BLaER1 treated with 17β-estradiol and CSF1 and Interleukin-3, amounts not matched to agents 10 nM and 100 nM (cell line): Measurements from ENCODE around the gene ZNF521.

Experiments
- H3K27ac ChIP-seq, 11 experiments: shearing (Covaris generic); formaldehyde crosslinking; 2 replicates each; pipeline ENCODE4 v1.8.1; 2022
- H3K27me3 ChIP-seq, 11 experiments: shearing (Covaris generic); formaldehyde crosslinking; 2 replicates each; pipeline ENCODE4 v1.8.1; 2022
- H3K36me3 ChIP-seq, 11 experiments: shearing (Covaris generic); formaldehyde crosslinking; 2 replicates each; pipeline ENCODE4 v1.8.1; 2022
- H3K4me1 ChIP-seq, 10 experiments: shearing (Covaris generic); formaldehyde crosslinking; 2 replicates each; pipeline ENCODE4 v1.8.1; 2022
- H3K4me2 ChIP-seq, 11 experiments: shearing (Covaris generic); formaldehyde crosslinking; 2 replicates each; pipeline ENCODE4 v1.8.1; 2022
- H3K4me3 ChIP-seq, 10 experiments: shearing (Covaris generic); formaldehyde crosslinking; 2 replicates each; pipeline ENCODE4 v1.8.1; 2022
- H3K9ac ChIP-seq, 11 experiments: shearing (Covaris generic); formaldehyde crosslinking; 2 replicates each; pipeline ENCODE4 v1.8.1; 2022
- H3K9me3 ChIP-seq, 11 experiments: shearing (Covaris generic); formaldehyde crosslinking; replicated peaks in 1 of 11; 2 replicates each; pipeline ENCODE4 v1.8.1; 2022
- H4K20me1 ChIP-seq, 11 experiments: shearing (Covaris generic); formaldehyde crosslinking; 2 replicates each; pipeline ENCODE4 v1.8.1; 2022
- Cebpa-rat ChIP-seq, 11 experiments: shearing (Covaris generic); IDR thresholded peaks; 2 replicates each; pipeline ENCODE4 v1.8.1; 2022

ZNF521 gene

DNA sequence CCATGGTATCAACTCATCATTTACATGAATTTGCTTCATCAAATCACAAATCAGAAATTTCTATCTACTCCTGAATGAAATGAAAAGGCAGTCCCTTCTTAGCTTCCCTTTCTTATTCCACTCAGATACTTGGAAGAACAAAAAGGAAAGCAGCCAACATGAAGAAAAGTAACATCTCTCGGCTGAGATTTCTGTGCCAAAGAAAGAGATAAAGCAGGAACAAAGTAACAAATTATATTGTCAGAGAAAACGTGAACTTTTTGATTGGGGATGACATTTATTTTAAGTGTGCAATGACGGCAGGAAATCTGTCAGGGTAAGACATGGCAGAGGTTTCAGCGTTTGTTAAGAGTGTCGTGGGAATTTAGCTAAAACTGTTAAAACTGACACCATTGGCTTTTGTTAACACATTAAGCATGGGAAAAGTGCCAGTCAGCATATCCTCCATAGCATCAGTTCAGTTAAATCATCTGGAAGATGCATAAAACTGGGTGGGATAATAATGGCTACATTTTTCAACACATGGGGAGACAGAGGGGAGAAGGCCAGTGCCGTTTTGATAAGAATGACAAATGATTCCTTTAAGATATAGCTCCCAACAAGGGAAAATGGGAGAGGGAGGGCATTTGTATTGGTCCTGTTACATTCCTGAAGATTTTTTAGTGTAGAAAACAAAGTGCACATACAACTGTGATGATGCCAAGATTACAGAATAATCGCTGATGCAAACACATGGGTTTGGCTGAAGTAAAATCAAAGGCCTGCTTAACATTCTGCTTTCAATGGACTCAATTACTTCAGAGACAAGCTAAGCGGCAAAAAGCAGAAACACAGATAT, 211.6 kb downstream of the ZNF521 start:
- H4K20me1 ChIP-seq: no peaks in the 10 kb centered on the region
- no peak overlapping the region for H3K4me2 ChIP-seq
- H3K9ac ChIP-seq: no peak overlapping the region
- H3K4me1 ChIP-seq: peaks cover 0 to 4% (median 2%) of the 10 kb centered on the region in 10 experiments; a peak in 9 of 20 replicates
- TF ChIP-seq Cebpa-rat (IDR thresholded peaks at IDR 0.05): no peak
- no peaks in the 10 kb centered on the region for H3K27me3 ChIP-seq
- no peak overlapping the region for H3K4me3 ChIP-seq
- no peaks in the 10 kb centered on the region for H3K36me3 ChIP-seq
- H3K27ac ChIP-seq: no peak overlapping the region
- H3K9me3 ChIP-seq: no peaks in the 10 kb centered on the region

DNA sequence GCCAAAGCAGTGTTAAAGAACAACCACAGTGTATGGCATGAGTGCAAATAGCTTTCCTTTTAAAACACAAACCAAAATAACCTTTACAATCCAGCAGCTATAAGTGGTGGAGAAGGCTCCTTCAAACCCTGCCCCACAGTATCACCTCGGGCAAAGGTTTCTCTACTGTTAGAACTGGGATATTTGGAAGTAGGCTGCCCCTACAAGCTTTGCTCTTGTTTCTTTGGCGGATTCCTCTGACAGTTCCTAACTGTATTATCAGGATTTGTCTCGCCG, 214.8 kb downstream of the ZNF521 start:
- no peaks in the 10 kb centered on the region for H4K20me1 ChIP-seq
- no peak overlapping the region for H3K4me3 ChIP-seq
- no peaks in the 10 kb centered on the region for H3K36me3 ChIP-seq
- H3K9me3 ChIP-seq: no peaks in the 10 kb centered on the region
- no peak for TF ChIP-seq Cebpa-rat (IDR thresholded peaks at IDR 0.05)
- H3K4me2 ChIP-seq: no peak overlapping the region
- H3K27me3 ChIP-seq: no peaks in the 10 kb centered on the region
- no peak overlapping the region for H3K9ac ChIP-seq
- H3K4me1 ChIP-seq: peaks cover 0 to 12% (median 3%) of the 10 kb centered on the region in 10 experiments; a peak in 10 of 20 replicates
- no peak overlapping the region for H3K27ac ChIP-seq

DNA sequence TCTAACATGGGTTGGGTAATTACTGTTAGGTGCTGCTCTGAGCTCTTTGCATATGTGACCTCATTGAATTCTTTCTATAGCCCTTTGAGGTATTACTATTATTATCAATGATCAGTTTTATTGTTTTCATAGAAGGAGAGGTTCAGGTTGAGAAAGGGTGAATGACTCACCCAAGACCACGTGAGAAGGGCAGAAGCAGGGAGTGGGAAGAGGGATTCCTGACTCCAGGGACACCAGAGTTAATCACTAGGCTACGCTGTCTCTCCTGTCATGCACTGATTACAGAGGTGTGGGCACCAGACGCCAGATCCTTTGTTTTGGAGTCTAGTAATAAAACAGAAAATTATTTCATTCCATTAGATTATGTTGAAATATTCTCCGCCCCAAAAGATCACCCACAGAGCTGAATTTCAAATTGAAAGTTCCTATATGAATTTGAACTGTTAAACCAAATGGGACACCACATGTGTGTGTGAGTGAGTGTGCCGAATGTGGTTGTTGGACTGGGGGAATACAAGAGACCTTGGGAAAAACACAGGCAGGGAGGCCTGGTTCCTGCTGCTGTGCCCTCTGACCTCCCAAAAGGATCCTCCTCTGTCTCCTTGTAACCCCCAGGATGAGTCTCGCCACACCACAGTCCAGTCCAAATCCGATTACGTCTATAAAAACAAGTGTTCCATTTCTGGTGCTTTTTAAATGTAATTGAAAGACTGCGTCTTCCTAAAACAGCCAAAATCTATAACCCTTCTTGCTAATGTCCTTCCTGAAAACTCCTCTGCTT, 215.4 kb downstream of the ZNF521 start:
- Histone ChIP-seq H3K36me3 (no peaks in the 10 kb centered on the region), H3K4me1 (peaks cover 0 to 12% (median 3%) of the 10 kb centered on the region in 10 experiments; a peak in 10 of 20 replicates), H3K9me3 (no peaks in the 10 kb centered on the region), H4K20me1 (no peaks in the 10 kb centered on the region), H3K27me3 (no peaks in the 10 kb centered on the region), H3K4me2 (no peak overlapping the region), H3K9ac (no peak overlapping the region), H3K27ac (no peak overlapping the region), H3K4me3 (no peak overlapping the region)
- no peak for TF ChIP-seq Cebpa-rat (IDR thresholded peaks at IDR 0.05)

DNA sequence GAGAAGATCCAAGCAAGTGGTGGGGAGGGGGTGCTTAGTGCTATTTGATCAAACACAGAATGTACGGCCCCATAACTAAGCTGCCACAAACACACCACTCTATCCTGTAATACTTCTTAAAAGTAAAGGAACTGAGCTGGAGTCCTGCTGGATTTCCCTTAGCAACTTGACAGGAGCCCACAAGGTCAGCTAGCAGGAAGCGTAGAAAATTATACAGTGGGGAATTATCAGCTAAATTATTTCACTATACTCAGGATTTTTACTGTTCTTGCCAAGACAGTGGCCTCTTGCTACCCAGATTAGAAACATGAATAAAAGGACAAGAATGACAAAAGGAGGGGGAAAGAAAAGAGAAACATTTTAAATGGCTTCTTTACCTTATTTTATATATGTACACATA, 217.1 kb downstream of the ZNF521 start:
- H3K4me3 ChIP-seq: no peak overlapping the region
- no peak overlapping the region for H3K9ac ChIP-seq
- H3K4me2 ChIP-seq: peak overlapping the region in 6 of 11 experiments; percentile 31 to 60 (median 46); a peak in 7 of 22 replicates
- peaks cover 0 to 12% (median 3%) of the 10 kb centered on the region in 10 experiments; a peak in 10 of 20 replicates for H3K4me1 ChIP-seq
- H4K20me1 ChIP-seq: no peaks in the 10 kb centered on the region
- TF ChIP-seq Cebpa-rat (IDR thresholded peaks at IDR 0.05): no peak
- no peaks in the 10 kb centered on the region for H3K36me3 ChIP-seq
- no peaks in the 10 kb centered on the region for H3K9me3 ChIP-seq
- H3K27me3 ChIP-seq: no peaks in the 10 kb centered on the region
- H3K27ac ChIP-seq: no peak overlapping the region

DNA sequence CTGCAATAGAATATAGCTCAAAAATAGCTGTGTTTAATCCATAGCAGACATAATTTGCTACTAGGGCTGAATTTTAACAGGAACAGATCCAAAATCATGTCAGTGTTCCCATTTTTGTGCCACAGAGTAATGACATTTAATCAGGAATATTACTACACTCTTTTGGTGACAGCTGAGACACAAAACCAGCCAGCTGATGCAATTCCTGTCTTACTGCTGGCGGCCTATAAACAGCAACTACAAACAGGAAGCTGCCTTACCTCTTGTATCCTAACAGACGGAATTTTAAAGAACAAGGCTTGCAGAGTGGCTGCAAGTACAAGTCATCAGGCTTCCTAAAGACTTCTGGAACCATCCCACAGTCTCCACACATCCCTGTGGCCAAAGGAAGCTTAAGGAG, 218.1 kb downstream of the ZNF521 start:
- Histone ChIP-seq H3K4me1 (peaks cover 0 to 12% (median 3%) of the 10 kb centered on the region in 10 experiments; a peak in 10 of 20 replicates), H3K9ac (no peak overlapping the region), H3K9me3 (no peaks in the 10 kb centered on the region), H3K36me3 (no peaks in the 10 kb centered on the region), H3K27ac (no peak overlapping the region), H3K27me3 (no peaks in the 10 kb centered on the region), H4K20me1 (no peaks in the 10 kb centered on the region), H3K4me3 (no peak overlapping the region), H3K4me2 (0 out of 22 replicates have a peak overlapping the region, but pooled peaks of 1 of the 11 experiments have one; percentile 4)
- no peak for TF ChIP-seq Cebpa-rat (IDR thresholded peaks at IDR 0.05)

DNA sequence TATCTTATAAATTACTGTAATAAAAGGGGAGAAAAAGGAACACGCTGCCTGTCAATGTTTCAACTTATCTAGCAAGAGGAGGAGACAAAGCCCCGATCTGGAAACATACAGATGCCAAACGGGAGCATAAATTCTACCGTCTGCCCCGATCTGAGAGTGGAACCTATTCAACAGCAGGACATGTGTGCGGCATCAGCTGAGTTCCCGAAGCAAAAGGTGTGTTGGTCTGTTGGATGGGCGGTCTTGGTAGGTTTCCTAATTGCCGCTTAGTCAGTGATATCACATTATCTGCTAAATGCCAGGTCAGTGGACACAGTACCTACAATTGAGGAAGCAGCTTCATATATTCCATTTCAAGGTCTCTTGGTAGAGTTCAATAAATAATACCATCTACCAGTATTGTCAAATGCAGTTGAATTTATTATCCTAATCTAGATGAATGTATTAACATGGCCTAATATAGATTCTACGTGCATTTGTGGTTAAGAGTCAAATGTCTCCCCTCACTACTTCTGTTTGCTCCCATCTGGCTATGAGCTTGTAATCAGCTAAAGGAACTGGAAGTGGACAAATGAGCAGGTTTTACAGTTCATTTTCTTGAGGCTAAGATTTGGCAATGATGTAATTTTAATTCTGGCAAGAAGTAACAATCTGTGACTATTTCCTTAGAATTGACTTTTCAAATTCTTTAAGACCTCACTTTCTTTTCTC, 219.0 kb downstream of the ZNF521 start:
- Histone ChIP-seq H3K27me3 (no peaks in the 10 kb centered on the region), H4K20me1 (no peaks in the 10 kb centered on the region), H3K4me1 (peaks cover 0 to 12% (median 3%) of the 10 kb centered on the region in 10 experiments; a peak in 10 of 20 replicates), H3K4me3 (no peak overlapping the region), H3K9me3 (no peaks in the 10 kb centered on the region), H3K9ac (no peak overlapping the region), H3K27ac (no peak overlapping the region), H3K4me2 (no peak overlapping the region), H3K36me3 (no peaks in the 10 kb centered on the region)
- TF ChIP-seq Cebpa-rat (IDR thresholded peaks at IDR 0.05): no peak

DNA sequence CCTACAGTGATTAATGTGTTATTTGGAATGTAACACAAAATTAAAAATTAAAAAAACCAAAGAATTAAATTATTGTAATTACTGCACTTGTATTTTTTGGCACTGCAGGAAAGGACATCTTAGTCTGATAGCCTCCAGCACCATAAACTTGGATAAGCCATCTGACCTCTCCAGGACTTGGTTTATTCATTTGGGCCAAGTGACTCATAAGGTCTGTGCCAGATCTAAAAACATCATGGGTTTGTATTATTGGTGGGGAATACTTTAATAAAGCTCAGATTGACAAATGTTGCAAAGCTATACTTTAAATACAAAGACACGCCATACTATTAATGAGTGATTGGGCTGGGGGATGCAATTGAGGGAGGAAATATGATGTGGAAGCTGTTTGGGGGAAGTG, 225.2 kb downstream of the ZNF521 start:
- no peak for TF ChIP-seq Cebpa-rat (IDR thresholded peaks at IDR 0.05)
- H3K4me2 ChIP-seq: no peak overlapping the region
- H3K27me3 ChIP-seq: no peaks in the 10 kb centered on the region
- no peaks in the 10 kb centered on the region for H3K36me3 ChIP-seq
- H3K4me1 ChIP-seq: peaks cover 0 to 11% (median 0%) of the 10 kb centered on the region in 10 experiments; a peak in 5 of 20 replicates
- no peaks in the 10 kb centered on the region for H3K9me3 ChIP-seq
- no peak overlapping the region for H3K4me3 ChIP-seq
- H3K9ac ChIP-seq: no peak overlapping the region
- no peaks in the 10 kb centered on the region for H4K20me1 ChIP-seq
- H3K27ac ChIP-seq: no peak overlapping the region

DNA sequence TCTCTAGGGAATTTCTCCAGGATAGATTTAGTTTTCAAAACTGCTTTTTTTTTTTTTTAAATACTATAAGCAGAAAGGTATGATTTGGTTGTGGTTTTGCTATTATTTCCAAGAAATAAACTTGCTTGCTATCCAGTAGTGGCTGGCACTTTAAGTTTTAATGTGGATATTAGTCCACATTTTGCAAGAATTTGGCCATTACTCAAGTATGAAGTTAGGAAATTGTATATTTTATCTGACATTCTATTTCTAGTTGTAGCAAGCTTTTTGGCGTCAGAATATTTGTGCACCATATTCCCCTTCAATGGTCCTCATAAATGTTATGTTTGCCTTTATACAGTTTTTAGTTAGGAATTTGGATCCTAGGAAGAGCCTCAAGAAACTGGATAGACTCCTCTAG, 226.3 kb downstream of the ZNF521 start:
- peaks cover 0 to 11% (median 0%) of the 10 kb centered on the region in 10 experiments; a peak in 5 of 20 replicates for H3K4me1 ChIP-seq
- H3K9me3 ChIP-seq: no peaks in the 10 kb centered on the region
- no peak overlapping the region for H3K4me3 ChIP-seq
- no peak overlapping the region for H3K27ac ChIP-seq
- H3K9ac ChIP-seq: no peak overlapping the region
- no peaks in the 10 kb centered on the region for H4K20me1 ChIP-seq
- no peaks in the 10 kb centered on the region for H3K27me3 ChIP-seq
- H3K36me3 ChIP-seq: no peaks in the 10 kb centered on the region
- H3K4me2 ChIP-seq: no peak overlapping the region
- TF ChIP-seq Cebpa-rat (IDR thresholded peaks at IDR 0.05): no peak
